Urothelium cell line (cell line): Measurements from ENCODE around the gene MSANTD2.
"Not testable (repeated sequence)": the region's sequence is repeated elsewhere in the genome, so short reads cannot be mapped to it uniquely, and the experiment has no call there.

Source experiments
- DNase-seq: peaks from one replicate; pipeline ENCODE4 v3.0.0; 2011; ENCODE audit warnings: low spot score, mixed read lengths
- FAIRE-seq: peaks from 2 replicates; lab custom pipeline; 2011; peaks lifted over from hg19 to GRCh38; lab: Jason Lieb, UNC

MSANTD2 gene

DNA sequence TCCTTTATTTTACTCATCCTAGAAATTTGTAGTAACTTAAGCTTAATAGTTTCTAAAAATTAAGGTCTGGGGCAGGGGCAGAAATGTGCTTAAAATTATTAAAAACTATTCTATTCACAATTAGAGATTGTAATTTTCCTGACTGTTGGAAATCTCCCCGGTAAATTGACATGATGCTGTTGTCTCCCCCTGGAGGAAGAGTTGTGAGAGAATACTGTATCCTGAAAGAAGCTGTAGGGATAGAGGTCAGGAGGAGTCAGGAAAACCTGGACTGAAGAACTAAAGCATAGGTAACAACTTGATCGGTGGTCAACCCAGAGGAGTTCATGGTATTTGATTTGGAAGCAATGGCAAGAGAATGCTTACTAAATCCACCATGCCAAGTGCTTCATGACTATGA, 21.9 kb downstream of the MSANTD2 start:
- FAIRE-seq: no peak
- DNase-seq: no peak

DNA sequence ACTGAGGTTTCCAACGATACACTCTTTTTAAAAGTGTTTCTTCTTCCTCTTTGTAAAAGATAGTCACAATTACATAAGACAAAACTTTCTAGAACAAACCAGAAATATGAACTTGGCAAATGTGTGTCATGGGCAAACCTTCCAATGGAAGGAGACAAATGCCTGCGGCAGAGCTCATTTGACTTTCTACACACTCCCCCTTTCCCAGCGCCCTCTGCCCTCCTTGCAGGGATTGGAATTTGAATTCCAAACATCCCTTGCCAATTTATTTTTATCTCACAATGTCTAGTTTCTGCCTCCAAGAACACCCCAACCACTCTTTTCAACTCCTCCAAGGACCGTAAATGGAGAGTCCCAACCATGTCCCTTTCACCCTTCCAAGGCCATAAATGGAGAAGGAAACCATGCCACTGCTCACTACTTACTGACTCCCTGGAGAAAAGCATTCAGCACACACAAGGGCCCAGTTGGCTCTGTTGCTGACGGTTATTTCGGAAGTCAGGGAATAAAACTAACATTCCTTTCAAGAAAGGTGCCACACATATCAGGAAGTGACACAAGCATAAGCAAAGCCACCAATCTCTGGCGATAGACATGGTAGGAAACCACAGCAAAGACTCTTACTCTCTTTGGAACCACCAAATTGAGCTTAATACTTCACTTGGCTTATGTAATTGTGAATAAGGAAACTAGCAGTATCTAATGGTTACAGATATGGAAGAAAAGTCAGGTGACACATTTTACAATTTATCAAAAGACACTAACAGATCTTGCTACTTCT, 23.2 kb downstream of the MSANTD2 start:
- no peak for FAIRE-seq
- no peak for DNase-seq

DNA sequence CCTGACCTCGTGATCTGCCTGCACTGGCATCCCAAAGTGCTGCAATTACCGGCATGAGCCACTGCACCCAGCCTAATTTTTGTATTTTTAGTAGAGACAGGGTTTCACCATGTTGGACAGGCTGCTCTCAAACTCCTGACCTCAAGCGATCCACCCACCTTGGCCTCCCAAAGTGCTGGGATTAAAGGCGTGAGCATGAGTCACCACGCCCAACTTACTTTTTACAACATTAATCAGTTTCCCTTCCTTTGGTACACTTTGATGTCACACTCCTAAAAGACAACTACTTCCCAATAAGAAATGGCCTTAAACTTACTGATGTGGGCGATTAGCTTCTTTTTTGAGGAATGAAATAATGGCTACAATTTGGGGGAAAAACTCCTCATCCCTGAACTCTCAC, 29.2 kb downstream of the MSANTD2 start:
- DNase-seq, FAIRE-seq: not testable (repeated sequence)

DNA sequence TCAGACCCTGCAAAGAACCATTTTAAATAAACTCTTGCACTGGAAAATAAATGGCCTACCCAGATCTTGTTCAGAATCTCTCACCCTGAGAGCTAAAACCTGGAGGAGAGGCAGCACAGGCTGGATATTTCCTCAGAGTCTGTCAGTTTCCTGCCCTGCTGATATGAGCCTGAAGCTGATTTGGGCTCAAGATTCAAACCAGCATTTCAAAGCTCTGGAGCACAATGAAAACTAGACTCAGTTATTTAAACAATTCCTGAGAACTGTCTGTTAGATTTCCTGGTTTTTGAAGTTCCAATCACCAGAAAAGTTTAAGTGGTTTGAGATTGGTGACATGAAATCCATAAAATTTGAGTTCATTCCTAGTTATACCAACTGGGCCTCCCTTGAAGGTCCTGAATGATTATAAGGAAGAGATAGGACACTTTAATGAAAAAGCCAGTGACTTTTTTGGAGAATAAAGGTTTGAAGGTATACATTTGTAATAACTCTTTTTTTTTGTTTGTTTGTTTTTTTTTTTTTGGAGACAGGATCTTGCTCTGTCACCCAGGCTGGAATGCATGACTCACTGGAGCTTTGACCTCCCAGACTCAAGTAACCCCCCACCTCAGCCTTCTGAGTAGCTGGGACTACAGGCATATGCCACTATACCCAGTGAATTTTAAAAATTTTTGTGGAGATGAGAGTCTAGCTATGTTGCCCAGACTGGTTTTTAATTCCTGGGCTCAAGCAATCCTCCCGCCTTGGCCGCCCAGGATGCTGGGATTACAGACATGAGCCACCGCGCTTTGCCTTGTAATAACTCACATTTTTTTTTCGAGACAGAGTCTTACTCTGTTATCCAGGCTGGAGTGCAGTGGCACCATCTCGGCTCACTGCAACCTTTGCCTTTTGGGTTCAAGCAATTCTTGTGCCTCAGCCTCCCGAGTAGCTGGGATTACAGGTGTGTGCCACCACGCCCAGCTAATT, 30.1 kb downstream of the MSANTD2 start:
- DNase-seq: no peak
- no peak for FAIRE-seq

DNA sequence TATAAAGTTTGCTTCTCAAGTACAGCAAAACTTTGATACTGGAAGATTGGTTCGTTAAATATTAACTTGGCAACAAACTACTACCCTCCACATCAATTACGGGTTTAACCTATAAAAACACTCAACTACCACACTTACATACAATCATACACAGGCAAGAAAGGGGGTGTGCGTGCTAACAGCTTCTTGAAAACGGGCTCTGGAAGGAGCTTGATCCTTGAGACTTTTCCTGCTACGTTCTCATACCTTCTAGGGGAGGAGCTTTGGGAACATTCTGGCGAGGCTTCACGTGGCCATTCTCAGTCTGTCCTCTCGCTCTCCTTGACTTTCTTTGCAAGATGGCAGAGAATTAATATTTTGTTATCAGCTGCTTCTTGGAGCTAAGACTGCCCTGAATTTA, 31.3 kb downstream of the MSANTD2 start:
- DNase-seq (no peak), FAIRE-seq (no peak)

DNA sequence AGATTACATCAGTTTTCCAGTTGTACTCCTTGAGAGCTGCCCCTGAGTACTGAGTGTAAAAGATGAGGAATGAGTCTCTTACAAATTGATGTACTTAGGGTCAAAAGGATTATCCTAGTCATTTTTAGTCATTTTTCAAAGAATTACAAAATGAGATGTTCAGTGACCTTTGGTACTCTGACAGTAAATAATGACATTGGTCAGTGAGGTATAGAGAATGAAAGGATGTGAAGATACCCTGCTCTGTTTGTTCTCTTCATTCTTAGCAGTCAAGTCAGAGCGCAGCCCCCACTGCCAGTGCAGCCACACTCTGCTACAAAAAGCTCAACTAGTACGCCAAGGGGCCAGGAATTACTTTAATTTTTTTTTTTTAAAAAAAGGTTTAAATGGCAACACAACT, 34.0 kb downstream of the MSANTD2 start:
- FAIRE-seq (no peak), DNase-seq (no peak)

DNA sequence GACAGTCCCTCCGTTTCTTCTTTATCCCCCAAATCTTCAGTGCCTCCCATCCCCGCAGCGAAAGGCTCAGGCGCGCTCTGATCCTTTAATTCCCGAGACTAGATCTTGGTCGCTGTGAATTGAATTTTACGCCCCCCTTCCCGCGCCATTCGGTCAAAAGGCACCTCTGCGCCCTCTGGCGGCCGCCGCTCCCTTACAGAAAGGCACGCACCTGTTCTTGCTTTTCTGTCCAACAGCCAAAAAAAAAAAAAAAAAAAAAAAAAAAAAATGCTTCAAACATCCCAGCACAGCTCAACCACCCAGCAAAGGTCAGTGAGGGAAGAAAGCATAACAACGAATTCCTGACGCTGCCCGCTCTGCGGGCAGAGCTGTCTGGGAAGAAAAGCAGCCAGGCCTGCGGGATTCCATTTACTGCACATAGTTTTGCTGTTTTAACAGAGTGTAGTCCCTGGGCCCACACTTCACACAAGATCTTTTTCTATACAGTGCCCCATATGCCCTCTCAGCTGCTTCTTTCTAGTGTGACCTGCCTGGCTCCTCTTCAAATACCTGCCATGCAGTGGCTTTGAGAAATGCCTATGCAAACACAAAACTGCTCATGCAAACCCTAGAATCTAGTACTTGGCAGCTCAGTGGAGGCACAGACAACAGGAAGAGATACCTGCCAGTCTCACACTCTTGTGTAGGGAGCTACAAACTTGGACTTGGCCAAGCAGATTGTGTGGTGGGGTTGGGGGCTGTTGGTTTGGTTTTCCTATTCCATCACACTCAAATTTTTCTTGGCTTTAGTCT, 36.9 kb downstream of the MSANTD2 start:
- no peak for FAIRE-seq
- peak; percentile 56 for DNase-seq

DNA sequence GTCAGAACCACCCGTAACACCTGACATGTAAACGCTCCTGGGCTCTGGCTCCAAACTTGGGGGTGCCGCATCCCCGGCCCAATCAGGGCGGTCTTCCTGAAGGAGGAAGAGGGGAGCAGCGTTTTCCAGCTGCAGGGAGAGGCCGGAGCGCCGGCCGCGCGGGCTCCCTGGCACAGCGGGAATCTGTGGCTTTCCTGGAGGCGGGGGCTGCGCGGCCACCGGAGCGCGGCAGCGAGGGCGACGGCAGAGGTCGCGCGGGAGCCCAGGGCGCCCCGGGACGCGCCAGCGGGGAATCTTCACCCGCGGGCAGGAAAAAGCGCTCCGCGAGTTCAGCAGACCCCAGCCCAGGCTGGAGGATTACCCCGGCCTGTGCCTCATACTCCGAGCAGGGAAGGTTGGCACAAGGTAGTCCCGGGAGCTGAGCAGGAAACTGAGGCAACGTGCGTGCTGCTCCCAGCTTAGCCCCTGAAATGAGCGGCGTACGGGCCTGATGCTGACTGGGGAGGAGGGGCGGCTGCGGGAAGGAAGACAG, 37.5 kb downstream of the MSANTD2 start:
- DNase-seq: no peak

DNA sequence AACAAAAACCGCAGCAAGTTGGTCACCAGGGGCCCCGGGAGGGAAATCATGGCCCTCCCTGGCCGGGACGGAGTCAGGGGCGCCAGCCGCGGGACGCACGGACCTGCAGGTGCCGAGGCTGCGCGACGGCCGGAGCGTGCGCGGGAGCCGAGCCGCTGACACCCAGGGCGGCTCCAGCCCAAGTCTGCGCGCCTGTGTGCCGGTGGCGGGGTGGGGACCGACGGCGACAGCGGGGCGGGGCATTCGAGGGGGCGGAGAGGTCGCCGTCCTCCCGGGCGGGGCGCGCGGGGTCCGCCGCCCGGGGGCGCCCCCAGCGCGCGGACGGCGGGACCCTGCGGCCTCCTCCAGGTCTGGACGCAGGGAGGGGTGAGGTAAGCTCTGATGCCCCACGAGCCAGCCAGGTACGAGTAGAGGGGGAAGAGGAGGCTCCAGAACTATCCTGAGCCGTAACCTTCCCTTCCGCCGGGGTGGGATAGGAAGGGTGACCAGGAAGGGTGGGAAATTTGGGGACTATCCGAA, 38.0 kb downstream of the MSANTD2 start, which contains the start of gene ESAM:
Gene ESAM, minus strand, starts transcription at position 186 of the 519 bp plus-strand sequence. Its CDS starts 136 bp downstream, at position 50.
- FAIRE-seq (no peak), DNase-seq (no peak)

More for the DNA sequence above, 37.5 kb downstream of the MSANTD2 start:
- FAIRE-seq: no peak

DNA sequence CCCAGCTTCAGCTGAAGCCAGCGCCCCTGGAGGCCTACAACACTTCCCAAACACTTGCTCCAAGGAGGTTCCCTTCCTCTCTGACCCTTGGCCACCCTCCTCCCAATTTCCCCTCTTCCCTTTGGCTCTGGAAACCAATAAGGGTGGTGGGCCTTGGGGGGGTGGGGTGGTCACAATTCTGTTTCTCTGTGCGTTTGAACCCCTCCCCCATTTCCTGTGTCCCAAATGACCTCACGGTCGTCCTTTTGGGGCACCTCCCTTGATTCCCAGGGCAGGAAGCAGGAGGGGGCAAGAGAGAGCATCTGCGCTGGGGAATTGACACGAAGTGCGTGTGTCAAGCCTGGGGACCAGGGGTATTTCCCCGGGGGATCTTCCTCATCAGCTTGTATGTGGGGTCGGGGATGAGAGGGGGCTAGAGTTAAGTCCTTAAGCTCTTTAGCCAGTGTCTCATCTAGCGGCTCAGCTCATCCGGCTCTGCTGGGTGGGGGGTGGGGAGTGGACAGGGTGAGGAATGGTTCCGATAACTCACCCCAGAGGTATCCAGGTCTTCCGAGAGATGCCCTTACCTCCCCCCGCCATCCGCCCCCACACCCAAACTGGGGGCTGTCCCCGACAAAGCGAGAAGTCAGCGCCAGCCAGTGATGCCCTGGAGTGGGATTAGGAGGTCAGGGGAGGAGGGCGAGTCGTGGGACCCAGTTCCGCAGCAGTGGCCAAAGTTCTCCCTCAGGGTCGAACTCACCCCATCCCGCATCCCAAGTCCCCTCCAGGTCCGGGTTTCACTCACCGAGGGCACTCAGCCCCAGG, 38.7 kb downstream of the MSANTD2 start:
- FAIRE-seq: no peak
- no peak for DNase-seq

DNA sequence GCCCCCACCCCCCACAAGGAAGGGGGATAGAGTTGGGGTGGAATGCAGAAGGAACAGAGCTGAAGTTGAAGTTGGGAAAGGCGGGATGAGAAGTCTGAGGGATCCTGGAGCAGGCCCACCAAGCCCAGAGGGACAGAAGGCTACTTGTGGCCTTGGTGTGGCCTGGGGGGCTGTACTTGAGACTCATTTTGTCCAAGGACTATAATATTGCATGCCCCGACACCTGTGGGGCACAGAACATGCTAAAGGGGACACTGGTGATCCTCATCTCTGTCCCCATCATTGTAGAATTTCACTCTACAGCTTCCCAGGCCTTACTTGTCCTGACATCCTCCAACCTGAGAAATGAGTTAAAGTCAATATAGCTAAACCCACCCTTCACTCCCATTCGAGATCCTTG, 39.4 kb downstream of the MSANTD2 start:
- no peak for FAIRE-seq
- DNase-seq: no peak

DNA sequence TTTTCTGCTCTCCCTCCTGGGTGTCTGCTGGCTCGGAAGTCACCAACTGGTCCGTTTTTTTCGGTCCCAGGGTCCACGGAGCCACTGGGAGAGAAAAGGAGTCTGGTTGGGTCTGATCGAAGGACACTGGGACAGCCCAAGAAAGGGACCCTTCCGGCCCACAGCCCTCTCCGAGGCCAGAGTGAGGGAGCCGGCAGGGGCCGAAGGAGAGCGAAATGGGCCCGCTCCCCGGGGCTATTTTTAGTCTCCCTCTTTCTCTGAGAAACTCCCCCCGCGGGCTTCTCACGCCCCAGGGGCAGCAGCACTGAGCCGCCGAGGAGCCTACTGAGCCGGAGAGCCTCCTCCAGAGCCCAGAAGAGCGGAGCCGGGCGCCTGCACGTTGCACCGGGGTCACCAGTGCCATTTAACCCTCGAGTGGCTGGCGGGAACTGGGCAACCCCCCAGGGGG, 40.0 kb downstream of the MSANTD2 start:
- DNase-seq (no peak), FAIRE-seq (no peak)

DNA sequence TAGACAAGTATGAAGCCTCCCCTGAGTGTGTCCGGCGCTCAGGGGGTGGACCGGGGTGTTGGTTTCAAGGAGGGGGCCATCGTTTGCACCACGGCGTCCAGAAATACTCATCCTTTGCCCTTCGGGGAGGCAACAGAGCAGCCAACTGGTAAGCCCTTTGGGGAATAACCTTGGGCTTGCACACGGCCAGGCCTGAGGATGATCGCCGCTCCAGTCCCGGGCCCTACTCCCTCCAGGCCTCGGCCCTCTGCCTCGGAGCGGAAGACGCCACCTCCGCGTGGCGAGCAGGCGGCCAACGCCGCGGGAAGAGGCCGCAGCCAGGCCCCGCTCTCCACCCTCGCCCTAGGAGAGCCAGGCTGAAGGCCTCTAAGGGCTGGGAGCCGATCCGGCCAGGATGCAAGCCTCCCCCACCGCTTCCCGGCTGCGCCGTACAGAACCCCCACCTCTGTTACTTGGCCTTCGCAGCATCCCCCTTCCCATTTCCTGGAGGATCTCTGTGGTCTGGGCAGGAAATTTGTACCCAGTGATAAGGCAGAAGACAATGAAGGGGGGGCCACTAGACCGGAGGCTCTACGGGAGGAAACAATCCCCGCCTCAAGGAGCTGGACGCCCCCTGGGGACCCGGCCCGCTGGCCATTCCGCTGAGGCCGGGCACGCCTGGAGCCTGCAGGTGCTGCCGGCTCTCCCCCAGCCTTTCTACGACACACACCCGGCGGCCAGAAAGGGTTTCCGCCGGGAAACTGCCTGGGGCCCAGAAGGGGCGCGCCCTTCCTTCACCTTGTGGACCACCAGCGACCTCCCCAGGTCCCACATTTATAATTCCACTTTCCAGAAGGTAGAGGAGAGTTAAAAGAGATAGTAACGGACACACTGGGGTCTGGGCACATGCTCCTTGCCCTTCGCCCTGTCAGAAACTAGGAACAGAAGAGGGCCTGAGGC, 40.7 kb downstream of the MSANTD2 start:
- DNase-seq (no peak), FAIRE-seq (no peak)

DNA sequence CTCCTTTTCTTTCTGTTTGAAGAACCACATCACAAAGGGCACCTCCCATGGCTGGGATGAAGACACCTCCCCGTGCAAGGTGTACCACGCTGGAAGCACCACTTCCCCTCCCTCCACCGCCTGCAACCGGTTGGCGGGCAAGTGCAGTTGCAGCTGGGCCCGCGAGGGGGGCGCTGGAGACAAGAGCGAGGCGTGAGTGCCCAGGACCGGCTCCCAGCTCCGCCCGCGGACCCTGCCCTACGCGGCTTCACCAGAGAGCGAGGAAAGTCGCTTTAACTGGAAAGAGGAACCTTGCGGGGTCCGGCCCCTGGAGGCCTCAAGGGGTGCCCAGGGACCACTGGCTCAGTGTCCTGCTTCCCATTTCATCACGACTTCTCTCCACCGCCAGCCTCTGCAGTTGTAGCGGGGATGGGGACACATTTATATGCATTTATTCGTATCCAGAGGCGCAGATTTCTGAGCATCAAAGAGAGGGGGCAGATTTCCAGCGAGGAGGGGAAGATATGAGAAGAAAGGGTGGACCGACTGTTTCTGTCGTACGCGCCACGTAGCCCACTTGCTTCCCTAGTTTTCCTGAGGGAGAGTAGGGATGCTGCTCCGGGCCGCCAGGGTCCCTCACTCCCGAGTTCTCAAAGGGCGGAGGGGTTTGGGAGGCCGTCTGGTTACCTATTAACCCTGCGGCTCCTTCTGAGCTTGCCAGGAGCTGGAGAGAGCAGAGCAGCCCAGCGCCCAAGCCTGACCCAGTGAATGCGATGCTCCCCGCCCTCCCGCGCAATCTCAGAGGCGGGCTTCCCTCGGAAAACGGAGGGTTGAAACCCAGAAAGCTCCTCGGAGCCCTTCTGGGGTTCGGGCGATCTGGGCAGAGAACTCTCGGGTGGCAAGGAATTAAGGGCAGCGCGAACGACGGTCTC, 41.6 kb downstream of the MSANTD2 start:
- DNase-seq (no peak), FAIRE-seq (no peak)

DNA sequence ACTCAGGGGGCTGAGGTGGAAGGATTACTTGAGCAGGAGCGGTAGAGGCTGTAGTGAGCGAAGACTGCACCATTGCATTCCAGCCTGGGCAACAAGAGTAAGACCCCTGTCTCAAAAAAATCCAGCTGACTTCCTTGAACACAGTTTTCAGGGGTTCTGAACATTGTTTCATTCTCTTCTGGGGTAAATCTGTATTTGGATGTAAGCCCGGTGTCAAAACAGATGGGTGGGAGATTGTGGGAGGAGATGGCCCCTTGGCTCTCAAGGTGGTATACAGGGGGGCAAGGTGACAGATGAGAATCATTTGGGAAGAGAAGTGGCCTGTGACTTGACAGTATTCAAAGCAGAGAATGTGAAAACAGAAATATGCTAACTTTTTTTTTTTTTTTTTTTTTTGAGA, 42.9 kb downstream of the MSANTD2 start:
- FAIRE-seq (no peak), DNase-seq (no peak)

DNA sequence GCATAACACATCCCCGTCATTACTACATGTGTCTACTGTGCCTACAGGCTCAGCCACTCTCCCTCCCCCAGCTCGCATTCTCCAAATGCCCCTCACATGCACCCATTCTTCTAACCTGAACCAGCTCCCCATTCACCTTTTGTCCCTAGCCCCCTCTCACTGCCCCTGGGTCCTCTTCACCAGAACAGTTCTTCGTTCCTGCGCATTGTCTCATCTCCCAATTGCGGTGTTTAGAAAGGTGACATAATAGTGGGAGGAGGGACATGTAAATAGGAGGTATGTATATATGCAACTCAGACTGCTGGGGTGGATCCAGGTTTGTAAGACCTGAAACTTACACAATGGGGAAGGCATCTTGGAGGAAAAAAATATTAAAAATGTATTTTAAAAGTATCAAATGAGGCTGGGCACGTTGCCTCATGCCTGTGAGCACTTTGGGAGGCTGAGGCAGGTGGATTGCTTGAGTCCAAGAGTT, 43.4 kb downstream of the MSANTD2 start:
- DNase-seq (no peak), FAIRE-seq (no peak)

DNA sequence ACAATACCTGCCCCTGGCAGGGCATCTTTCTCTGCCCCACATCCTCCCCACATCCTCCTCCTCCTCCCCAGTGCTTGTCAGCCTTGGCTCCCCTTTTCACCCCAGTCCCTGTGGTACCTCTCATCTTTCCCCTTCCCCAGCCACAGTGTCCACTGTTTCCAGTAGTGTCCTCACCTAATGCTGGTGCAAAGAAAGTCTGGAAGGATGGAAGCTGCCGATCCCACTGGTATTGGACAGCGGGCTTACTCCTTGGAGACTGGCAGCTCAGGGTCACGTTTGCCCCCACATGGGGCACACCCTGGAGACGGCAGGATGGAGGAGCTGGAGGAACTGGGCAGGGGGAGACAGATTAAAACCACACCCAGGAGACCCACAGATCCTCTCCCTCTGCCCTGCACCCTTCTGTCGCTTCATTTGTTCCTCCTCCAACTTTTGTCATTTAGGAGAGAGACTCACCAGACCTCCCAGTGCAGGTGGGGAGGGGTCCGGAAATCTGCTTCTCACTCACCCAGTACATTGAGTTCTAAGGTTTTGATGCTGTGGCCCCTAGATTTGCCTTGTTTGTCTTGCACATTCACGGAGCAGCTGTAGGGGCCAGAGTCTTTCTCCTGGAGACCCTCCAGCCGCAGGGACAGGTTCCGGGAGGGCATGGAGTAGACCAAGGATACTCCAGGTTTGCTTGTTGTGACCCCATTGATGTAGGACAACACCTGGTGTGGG, 44.0 kb downstream of the MSANTD2 start:
- no peak for FAIRE-seq

More for the DNA sequence above, 44.0 kb downstream of the MSANTD2 start:
- DNase-seq: no peak
